ENCODE results near the gene ANKS1A. TPM values are rescaled to one million over a fixed set of nuclear protein-coding genes. Genes with fewer than 3 reads are reported as not detected.
"Not testable (repeated sequence)": the region's sequence is repeated elsewhere in the genome, so short reads cannot be mapped to it uniquely, and the experiment has no call there.

Gene ANKS1A
- total RNA-seq, 1 experiment from 2014 or later: 35.0 TPM

DNA sequence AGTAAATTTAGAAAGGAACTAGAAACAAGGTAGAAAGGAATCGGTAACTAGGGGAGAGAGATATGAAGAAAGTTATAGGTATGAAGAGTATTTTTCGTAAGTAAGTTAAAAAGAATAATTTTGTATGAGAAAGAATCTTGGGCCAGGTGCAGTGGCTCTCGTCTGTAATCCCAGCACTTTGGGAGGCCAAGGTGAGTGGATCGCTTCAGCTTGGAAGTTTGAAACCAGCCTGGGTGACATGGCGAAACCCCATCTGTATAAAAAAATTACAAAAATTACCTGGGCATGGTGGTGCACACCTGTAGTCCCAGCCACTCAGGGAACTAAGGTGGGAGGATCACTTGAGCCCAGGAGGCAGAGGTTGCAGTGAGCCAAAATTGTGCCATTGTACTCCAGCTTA lies 210.1 kb downstream of the ANKS1A start (continued):
- TF ChIP-seq HMGXB4 (CRISPR knock-in tag; IDR thresholded peaks at IDR 0.05) (no peak), ATF1 (CRISPR knock-in tag; IDR thresholded peaks at IDR 0.05) (no peak), MXD4 (CRISPR knock-in tag; IDR thresholded peaks at IDR 0.05; ENCODE audit: borderline replicate concordance) (no peak)
- TF ChIP-seq, protein P1, sequence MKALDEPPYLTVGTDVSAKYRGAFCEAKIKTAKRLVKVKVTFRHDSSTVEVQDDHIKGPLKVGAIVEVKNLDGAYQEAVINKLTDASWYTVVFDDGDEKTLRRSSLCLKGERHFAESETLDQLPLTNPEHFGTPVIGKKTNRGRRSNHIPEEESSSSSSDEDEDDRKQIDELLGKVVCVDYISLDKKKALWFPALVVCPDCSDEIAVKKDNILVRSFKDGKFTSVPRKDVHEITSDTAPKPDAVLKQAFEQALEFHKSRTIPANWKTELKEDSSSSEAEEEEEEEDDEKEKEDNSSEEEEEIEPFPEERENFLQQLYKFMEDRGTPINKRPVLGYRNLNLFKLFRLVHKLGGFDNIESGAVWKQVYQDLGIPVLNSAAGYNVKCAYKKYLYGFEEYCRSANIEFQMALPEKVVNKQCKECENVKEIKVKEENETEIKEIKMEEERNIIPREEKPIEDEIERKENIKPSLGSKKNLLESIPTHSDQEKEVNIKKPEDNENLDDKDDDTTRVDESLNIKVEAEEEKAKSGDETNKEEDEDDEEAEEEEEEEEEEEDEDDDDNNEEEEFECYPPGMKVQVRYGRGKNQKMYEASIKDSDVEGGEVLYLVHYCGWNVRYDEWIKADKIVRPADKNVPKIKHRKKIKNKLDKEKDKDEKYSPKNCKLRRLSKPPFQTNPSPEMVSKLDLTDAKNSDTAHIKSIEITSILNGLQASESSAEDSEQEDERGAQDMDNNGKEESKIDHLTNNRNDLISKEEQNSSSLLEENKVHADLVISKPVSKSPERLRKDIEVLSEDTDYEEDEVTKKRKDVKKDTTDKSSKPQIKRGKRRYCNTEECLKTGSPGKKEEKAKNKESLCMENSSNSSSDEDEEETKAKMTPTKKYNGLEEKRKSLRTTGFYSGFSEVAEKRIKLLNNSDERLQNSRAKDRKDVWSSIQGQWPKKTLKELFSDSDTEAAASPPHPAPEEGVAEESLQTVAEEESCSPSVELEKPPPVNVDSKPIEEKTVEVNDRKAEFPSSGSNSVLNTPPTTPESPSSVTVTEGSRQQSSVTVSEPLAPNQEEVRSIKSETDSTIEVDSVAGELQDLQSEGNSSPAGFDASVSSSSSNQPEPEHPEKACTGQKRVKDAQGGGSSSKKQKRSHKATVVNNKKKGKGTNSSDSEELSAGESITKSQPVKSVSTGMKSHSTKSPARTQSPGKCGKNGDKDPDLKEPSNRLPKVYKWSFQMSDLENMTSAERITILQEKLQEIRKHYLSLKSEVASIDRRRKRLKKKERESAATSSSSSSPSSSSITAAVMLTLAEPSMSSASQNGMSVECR (CRISPR knock-in tag; IDR thresholded peaks at IDR 0.05; ENCODE audit: borderline replicate concordance): no peak

DNA sequence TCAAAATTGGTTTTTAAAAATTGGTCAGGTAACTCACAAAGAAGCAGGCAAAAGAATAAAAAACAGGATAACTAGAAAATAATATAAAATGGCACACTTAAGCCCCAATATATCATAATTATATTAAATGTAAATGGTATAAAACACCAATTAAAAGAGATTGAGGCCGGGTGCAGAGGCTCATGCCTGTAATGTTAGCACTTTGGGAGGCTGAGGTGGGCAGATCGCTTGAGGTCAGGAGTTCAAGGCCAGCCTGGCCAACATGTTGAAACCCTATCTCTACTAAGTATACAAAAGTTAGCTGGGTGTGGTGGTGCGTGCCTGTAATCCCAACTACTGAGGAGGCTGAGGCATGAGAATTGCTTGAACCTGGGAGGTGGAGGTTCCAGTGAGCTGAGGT lies 216.0 kb downstream of the ANKS1A start:
- Mint-ChIP-seq H3K4me3 (no peak overlapping the region), H3K27me3 (ENCODE audit: low read depth) (no peaks in the 10 kb centered on the region; the same call in 1 of the 2 replicates), H3K27ac (no peak overlapping the region), H3K9me3 (peaks cover 20% of the 10 kb centered on the region), H3K36me3 (peaks cover 6% of the 10 kb centered on the region), H3K4me1 (peaks cover 4% of the 10 kb centered on the region; the same call in 1 of the 2 replicates)
- ChIA-PET POLR2A (no interaction called here), CTCF (interaction anchor here (1.9 kb wide), 1 partner anchor 118 kb away, joined by 4 read pairs; no protein-coding TSS in a partner anchor)
- TF ChIP-seq OVOL2 (CRISPR knock-in tag; IDR thresholded peaks at IDR 0.05; ENCODE audit: borderline replicate concordance): no peak
- TF ChIP-seq ETV6 (CRISPR knock-in tag; IDR thresholded peaks at IDR 0.05): no peak
- no peak for TF ChIP-seq SMAD3 (CRISPR knock-in tag; IDR thresholded peaks at IDR 0.05; ENCODE audit: borderline replicate concordance)
- TF ChIP-seq ZBTB43 (CRISPR knock-in tag; IDR thresholded peaks at IDR 0.05): no peak
- no peak for TF ChIP-seq KAT7 (CRISPR knock-in tag; IDR thresholded peaks at IDR 0.05; ENCODE audit: borderline replicate concordance)
- TF ChIP-seq STAT6 (CRISPR knock-in tag; conservative IDR thresholded peaks at IDR 0.05; ENCODE audit: low read depth): no peak
- TF ChIP-seq NFYB (CRISPR knock-in tag; conservative IDR thresholded peaks at IDR 0.05; ENCODE audit: low read depth): no peak
- TF ChIP-seq, protein P2, sequence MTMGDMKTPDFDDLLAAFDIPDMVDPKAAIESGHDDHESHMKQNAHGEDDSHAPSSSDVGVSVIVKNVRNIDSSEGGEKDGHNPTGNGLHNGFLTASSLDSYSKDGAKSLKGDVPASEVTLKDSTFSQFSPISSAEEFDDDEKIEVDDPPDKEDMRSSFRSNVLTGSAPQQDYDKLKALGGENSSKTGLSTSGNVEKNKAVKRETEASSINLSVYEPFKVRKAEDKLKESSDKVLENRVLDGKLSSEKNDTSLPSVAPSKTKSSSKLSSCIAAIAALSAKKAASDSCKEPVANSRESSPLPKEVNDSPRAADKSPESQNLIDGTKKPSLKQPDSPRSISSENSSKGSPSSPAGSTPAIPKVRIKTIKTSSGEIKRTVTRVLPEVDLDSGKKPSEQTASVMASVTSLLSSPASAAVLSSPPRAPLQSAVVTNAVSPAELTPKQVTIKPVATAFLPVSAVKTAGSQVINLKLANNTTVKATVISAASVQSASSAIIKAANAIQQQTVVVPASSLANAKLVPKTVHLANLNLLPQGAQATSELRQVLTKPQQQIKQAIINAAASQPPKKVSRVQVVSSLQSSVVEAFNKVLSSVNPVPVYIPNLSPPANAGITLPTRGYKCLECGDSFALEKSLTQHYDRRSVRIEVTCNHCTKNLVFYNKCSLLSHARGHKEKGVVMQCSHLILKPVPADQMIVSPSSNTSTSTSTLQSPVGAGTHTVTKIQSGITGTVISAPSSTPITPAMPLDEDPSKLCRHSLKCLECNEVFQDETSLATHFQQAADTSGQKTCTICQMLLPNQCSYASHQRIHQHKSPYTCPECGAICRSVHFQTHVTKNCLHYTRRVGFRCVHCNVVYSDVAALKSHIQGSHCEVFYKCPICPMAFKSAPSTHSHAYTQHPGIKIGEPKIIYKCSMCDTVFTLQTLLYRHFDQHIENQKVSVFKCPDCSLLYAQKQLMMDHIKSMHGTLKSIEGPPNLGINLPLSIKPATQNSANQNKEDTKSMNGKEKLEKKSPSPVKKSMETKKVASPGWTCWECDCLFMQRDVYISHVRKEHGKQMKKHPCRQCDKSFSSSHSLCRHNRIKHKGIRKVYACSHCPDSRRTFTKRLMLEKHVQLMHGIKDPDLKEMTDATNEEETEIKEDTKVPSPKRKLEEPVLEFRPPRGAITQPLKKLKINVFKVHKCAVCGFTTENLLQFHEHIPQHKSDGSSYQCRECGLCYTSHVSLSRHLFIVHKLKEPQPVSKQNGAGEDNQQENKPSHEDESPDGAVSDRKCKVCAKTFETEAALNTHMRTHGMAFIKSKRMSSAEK (CRISPR knock-in tag; IDR thresholded peaks at IDR 0.05; ENCODE audit: borderline replicate concordance): no peak
- TF ChIP-seq PREB (CRISPR knock-in tag; IDR thresholded peaks at IDR 0.05; ENCODE audit: borderline replicate concordance): no peak
- no peak for TF ChIP-seq CREB1 (CRISPR knock-in tag; IDR thresholded peaks at IDR 0.05)
- TF ChIP-seq NR1H2 (CRISPR knock-in tag; IDR thresholded peaks at IDR 0.05): no peak
- ATAC-seq (no peak), DNase-seq (ENCODE audit: low spot score) (no peak)

- ATAC-seq; H3K27me3 Mint-ChIP-seq (ENCODE audit: low read depth); H3K4me3 Mint-ChIP-seq; DNase-seq (ENCODE audit: low spot score); POLR2A ChIA-PET; H3K4me1 Mint-ChIP-seq; H3K36me3 Mint-ChIP-seq; H3K27ac Mint-ChIP-seq: not testable (repeated sequence)
- CTCF ChIA-PET: interaction anchor here (0.6 to 2.2 kb wide), 4 partner anchors 10 to 351 kb away, joined by 3 to 9 read pairs (median 4); no protein-coding TSS in a partner anchor
- H3K9me3 Mint-ChIP-seq: peaks cover 20% of the 10 kb centered on the region
Measured at GRCh38 chr6:35106061-35106460, 217.0 kb downstream of the ANKS1A start.

All from WTC11 (cell line).